HFFc6 (cell line): ENCODE data around the gene ZDHHC5. TPM values are rescaled to one million over a fixed set of nuclear protein-coding genes. Genes with fewer than 3 reads are reported as not detected.

Experiments used
- DNase-seq: peaks from one replicate; pipeline ENCODE4 v3.0.0-alpha.2; 2018
- H3K27ac Mint-ChIP-seq: 2 replicates; pipeline ENCODE4 v1.8.0; 2020; ENCODE audit warnings: mild to moderate bottlenecking, mixed read lengths
- H3K27me3 Mint-ChIP-seq: 2 replicates; pipeline ENCODE4 v1.8.0; 2021; ENCODE audit warnings: mild to moderate bottlenecking, moderate library complexity, mixed read lengths; ENCODE audit not compliant: insufficient read depth
- H3K36me3 Mint-ChIP-seq: 2 replicates; pipeline ENCODE4 v1.8.0; 2021; ENCODE audit warnings: low read depth, mixed read lengths
- H3K4me1 Mint-ChIP-seq: 2 replicates; pipeline ENCODE4 v1.8.0; 2020; ENCODE audit warnings: low read depth, mixed read lengths
- H3K4me3 Mint-ChIP-seq: 2 replicates; pipeline ENCODE4 v1.8.0; 2020; ENCODE audit warnings: mild to moderate bottlenecking, moderate library complexity, mixed read lengths
- H3K9me3 Mint-ChIP-seq: 2 replicates; pipeline ENCODE4 v1.8.0; 2020; ENCODE audit warnings: mild to moderate bottlenecking, mixed read lengths
- CTCF ChIP-seq: fragments of 200-600 bp; sonication (generic); IDR thresholded peaks from 2 replicates; pipeline ENCODE4 v1.5.0; 2021; ENCODE audit warnings: antibody characterized with exemption, mild to moderate bottlenecking
- microRNA-seq: library from miRNA; unstranded; fragments of <30 nt; microRNA quantifications from one replicate; pipeline ENCODE4, GENCODE V29; 2019
- total RNA-seq, 6 experiments: library from RNA; stranded (reverse); fragmentation: NEBNext Ultra II Directional; extraction: Animal tissue kit (Norgen Biotek cat#: 25700); gene quantifications; 2 replicates in 1 of 6; 3 replicates in 5 of 6; pipeline ENCODE4 v1.2.3, GENCODE V29; 2021

Gene ZDHHC5
- total RNA-seq, 6 experiments from 2014 or later = 67.5 to 82.1 (median 74.1) TPM

GRCh38 chr11:57741132-57742086 lies 73.5 kb downstream of the ZDHHC5 start, which contains the start of gene SELENOH:
Gene SELENOH (plus strand): TSS chr11:57741491. CDS start chr11:57741596, 105 bp downstream.
- Mint-ChIP-seq H3K9me3 (no peaks in the 10 kb centered on the region), H3K4me3 (peak within 1 kb of the TSS; percentile 98), H3K36me3 (peaks cover 18% of the 10 kb centered on the region), H3K4me1 (peaks cover 26% of the 10 kb centered on the region), H3K27me3 (peaks cover 3% of the 10 kb centered on the region), H3K27ac (peak within 1 kb of the TSS; percentile 88)
- DNase-seq = peak; percentile 97
- no peak for TF ChIP-seq CTCF

GRCh38 chr11:57742087-57742452 lies 74.2 kb downstream of the ZDHHC5 start:
- Mint-ChIP-seq H3K4me1 (peaks cover 26% of the 10 kb centered on the region), H3K27ac (peak overlapping the region; percentile 88), H3K4me3 (peak overlapping the region; percentile 98), H3K36me3 (peaks cover 18% of the 10 kb centered on the region), H3K9me3 (no peaks in the 10 kb centered on the region), H3K27me3 (peaks cover 3% of the 10 kb centered on the region)
- no peak for TF ChIP-seq CTCF
- no peak for DNase-seq

- no peak for DNase-seq
- Mint-ChIP-seq H3K4me1 (peaks cover 26% of the 10 kb centered on the region), H3K36me3 (peaks cover 18% of the 10 kb centered on the region), H3K9me3 (no peaks in the 10 kb centered on the region), H3K27ac (peak overlapping the region; percentile 57), H3K4me3 (no peak overlapping the region), H3K27me3 (peaks cover 3% of the 10 kb centered on the region)
- no peak for TF ChIP-seq CTCF
Measured at GRCh38 chr11:57744357-57744756, 76.4 kb downstream of the ZDHHC5 start.

GRCh38 chr11:57745206-57745605 lies 77.3 kb downstream of the ZDHHC5 start:
- Mint-ChIP-seq H3K36me3 (peaks cover 18% of the 10 kb centered on the region), H3K27me3 (peaks cover 3% of the 10 kb centered on the region), H3K27ac (peak overlapping the region; percentile 31; the same call in 1 of the 2 replicates), H3K4me3 (no peak overlapping the region), H3K4me1 (peaks cover 20% of the 10 kb centered on the region), H3K9me3 (no peaks in the 10 kb centered on the region)
- no peak for DNase-seq
- TF ChIP-seq CTCF = no peak

GRCh38 chr11:57746920-57747319 lies 79.0 kb downstream of the ZDHHC5 start:
- peaks cover under 1% of the 10 kb centered on the region for H3K27me3 Mint-ChIP-seq
- H3K9me3 Mint-ChIP-seq = no peaks in the 10 kb centered on the region
- no peak overlapping the region for H3K27ac Mint-ChIP-seq
- no peak for TF ChIP-seq CTCF
- H3K4me3 Mint-ChIP-seq = no peak overlapping the region
- DNase-seq = no peak
- H3K4me1 Mint-ChIP-seq = peaks cover 10% of the 10 kb centered on the region
- peaks cover 19% of the 10 kb centered on the region for H3K36me3 Mint-ChIP-seq

Small RNAs within 50 kb of the gene (microRNA-seq; reads per million reads assigned to microRNA genes)
- gene MIR130A = 6,584 reads per million, percentile 91 among the genes with 10 or more reads in this experiment

Other genes with a start within 250 kb of the ZDHHC5 start
- gene SLC43A3, start 241.0 kb upstream of the ZDHHC5 start, total RNA-seq = 10 to 100 TPM in 4 of 6 experiments, 1 to 10 TPM in 2; 2.1 to 18.7 (median 15.8) TPM
- gene RTN4RL2, start 207.6 kb upstream of the ZDHHC5 start, total RNA-seq = under 1 TPM; 0.09 to 0.66 (median 0.35) TPM
- 1 to 10 TPM; 3.1 to 4.7 (median 4.3) TPM for gene SLC43A1, start 152.4 kb upstream of the ZDHHC5 start, total RNA-seq
- 10 to 100 TPM; 43.6 to 72.9 (median 58.4) TPM for gene TIMM10, start 137.4 kb upstream of the ZDHHC5 start, total RNA-seq
- gene SMTNL1, start 130.5 kb upstream of the ZDHHC5 start, total RNA-seq = not detected
- 10 to 100 TPM; 34.1 to 46.5 (median 43.3) TPM for gene UBE2L6, start 100.4 kb upstream of the ZDHHC5 start, total RNA-seq
- under 1 TPM in 5 of 6 experiments, not detected in 1; 0.11 to 0.51 (median 0.25) TPM for gene SERPING1, start 70.4 kb upstream of the ZDHHC5 start, total RNA-seq
- gene YPEL4, start 18.2 kb upstream of the ZDHHC5 start, total RNA-seq = under 1 TPM in 5 of 6 experiments, not detected in 1; 0.14 to 0.48 (median 0.28) TPM
- 10 to 100 TPM; 13.0 to 17.1 (median 15.6) TPM for gene CLP1, start 10.4 kb upstream of the ZDHHC5 start, total RNA-seq
- gene MED19, start 44.1 kb downstream of the ZDHHC5 start, total RNA-seq = 10 to 100 TPM; 19.1 to 22.4 (median 21.8) TPM
- gene TMX2, start 44.5 kb downstream of the ZDHHC5 start, total RNA-seq = 100 to 1,000 TPM in 2 of 6 experiments, 10 to 100 TPM in 4; 89.9 to 113 (median 97.2) TPM
- 100 to 1,000 TPM; 128 to 186 (median 140) TPM for gene SELENOH, start 73.4 kb downstream of the ZDHHC5 start, total RNA-seq
- not detected for gene BTBD18, start 83.7 kb downstream of the ZDHHC5 start, total RNA-seq
- 100 to 1,000 TPM; 131 to 153 (median 147) TPM for gene CTNND1, start 93.7 kb downstream of the ZDHHC5 start, total RNA-seq